C4-2B (cell line): ENCODE results near the gene EMILIN3.

Experiments used
- H3K27ac ChIP-seq: fragments of 450-650 bp; 2 replicates; pipeline ENCODE4 v1.5.1; 2017
- ZFX ChIP-seq: fragments of 450-650 bp; IDR thresholded peaks from 2 replicates; pipeline ENCODE4 v1.6.1; 2017
- TF ChIP-seq, protein P1 (sequence below): fragments of 450-650 bp; conservative IDR thresholded peaks from 2 replicates; pipeline ENCODE4 v1.5.1; 2017; ENCODE audit warnings: mild to moderate bottlenecking

Gene EMILIN3

GRCh38 chr20:41377275-41377674, 10.7 kb upstream of the EMILIN3 start:
- H3K27ac ChIP-seq: no peak overlapping the region
- no peak for TF ChIP-seq ZFX
- TF ChIP-seq, protein P1, sequence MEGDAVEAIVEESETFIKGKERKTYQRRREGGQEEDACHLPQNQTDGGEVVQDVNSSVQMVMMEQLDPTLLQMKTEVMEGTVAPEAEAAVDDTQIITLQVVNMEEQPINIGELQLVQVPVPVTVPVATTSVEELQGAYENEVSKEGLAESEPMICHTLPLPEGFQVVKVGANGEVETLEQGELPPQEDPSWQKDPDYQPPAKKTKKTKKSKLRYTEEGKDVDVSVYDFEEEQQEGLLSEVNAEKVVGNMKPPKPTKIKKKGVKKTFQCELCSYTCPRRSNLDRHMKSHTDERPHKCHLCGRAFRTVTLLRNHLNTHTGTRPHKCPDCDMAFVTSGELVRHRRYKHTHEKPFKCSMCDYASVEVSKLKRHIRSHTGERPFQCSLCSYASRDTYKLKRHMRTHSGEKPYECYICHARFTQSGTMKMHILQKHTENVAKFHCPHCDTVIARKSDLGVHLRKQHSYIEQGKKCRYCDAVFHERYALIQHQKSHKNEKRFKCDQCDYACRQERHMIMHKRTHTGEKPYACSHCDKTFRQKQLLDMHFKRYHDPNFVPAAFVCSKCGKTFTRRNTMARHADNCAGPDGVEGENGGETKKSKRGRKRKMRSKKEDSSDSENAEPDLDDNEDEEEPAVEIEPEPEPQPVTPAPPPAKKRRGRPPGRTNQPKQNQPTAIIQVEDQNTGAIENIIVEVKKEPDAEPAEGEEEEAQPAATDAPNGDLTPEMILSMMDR: no peak

- H3K27ac ChIP-seq: no peak overlapping the region
- no peak for TF ChIP-seq ZFX
- TF ChIP-seq, protein P1: no peak
These were observed 9.7 kb upstream of the EMILIN3 start for GRCh38 chr20:41376349-41376748.

DNA sequence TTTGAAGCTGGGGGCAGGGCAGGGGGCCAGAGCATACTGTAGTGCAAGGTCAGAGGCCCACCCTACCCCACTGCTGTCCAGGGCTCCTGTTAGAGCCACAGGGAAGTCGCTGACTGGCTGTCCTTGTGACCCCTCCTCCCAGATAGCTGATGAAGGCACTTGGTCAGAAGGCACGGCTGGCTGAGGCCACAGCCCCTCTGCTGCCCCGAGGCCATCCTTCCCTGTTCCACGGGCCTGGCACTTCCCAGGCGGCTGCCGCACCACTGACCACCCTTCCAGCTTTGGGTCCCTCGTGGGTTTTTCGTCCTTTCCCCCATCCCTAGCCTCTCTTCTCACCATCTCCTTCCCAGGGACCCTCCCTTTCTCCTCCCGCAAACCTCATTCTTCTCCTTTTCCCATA, 9.2 kb upstream of the EMILIN3 start:
- no peak overlapping the region for H3K27ac ChIP-seq

GRCh38 chr20:41373931-41374920, 7.6 kb upstream of the EMILIN3 start:
- H3K27ac ChIP-seq: no peak overlapping the region
- TF ChIP-seq, protein P1: no peak
- TF ChIP-seq ZFX: no peak

More for the DNA sequence above, 9.2 kb upstream of the EMILIN3 start:
- TF ChIP-seq, protein P1: no peak
- TF ChIP-seq ZFX: no peak

DNA sequence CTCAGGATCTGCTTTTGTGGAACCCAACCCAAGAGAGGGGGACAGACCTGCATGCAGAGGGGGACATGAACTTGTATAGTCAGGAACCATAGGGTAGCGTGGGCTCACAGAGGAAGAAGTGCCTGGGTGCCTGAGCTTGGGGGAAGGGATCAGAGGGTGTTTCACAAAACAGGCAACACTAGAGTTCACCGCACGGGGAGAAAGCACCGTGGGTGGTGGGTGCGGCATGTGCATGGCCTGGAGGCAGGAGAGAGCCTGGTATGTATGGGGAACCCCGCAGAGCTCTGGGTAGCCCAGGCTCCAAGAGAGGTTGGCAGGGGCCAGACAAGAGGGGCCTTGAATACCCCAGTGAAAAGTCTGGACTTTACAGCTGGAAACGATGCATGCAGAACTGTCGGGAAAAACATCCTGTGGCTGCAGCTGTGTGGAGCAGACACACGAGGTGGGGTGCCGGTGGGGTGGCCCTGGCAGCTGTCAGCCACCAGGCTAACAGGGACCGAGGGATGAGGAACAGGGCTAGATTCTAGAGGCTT, 6.7 kb upstream of the EMILIN3 start:
- no peak overlapping the region for H3K27ac ChIP-seq
- TF ChIP-seq, protein P1: no peak
- TF ChIP-seq ZFX: no peak

DNA sequence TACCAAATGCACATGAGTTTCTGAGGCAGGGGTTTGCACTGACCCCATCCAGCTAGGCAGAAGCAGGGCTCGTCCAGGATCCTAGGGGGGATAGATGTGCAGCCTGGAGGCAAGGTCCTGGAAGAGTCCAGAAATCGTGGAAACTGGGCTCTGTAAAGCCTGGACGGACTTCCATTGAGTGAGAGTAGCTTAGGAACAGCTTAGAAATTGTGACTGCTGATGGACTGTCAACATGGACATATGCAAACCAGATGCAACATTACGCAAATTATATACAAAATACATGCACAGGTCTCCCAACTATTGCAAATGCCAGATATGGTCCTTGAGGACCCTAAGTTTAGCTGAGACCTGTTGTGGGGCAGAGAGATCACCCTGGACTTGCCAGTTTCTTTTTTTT, 4.8 kb upstream of the EMILIN3 start:
- no peak overlapping the region for H3K27ac ChIP-seq
- TF ChIP-seq ZFX: no peak
- TF ChIP-seq, protein P1: no peak

GRCh38 chr20:41370176-41370575, 3.6 kb upstream of the EMILIN3 start:
- H3K27ac ChIP-seq: no peak overlapping the region
- no peak for TF ChIP-seq ZFX
- TF ChIP-seq, protein P1: no peak
